ENCODE data around the gene ETFBKMT. TPM values are rescaled to one million over a fixed set of nuclear protein-coding genes. Genes with fewer than 3 reads are reported as not detected.
"Not testable (repeated sequence)": the region's sequence is repeated elsewhere in the genome, so short reads cannot be mapped to it uniquely, and the experiment has no call there.

The ETFBKMT gene
- total RNA-seq, 1 donor from 2014 or later = 0.83 TPM

GRCh38 chr12:31716998-31717397 is 57.5 kb downstream of the ETFBKMT start:
- intact Hi-C loops (cut with micrococcal nuclease) = not testable (repeated sequence)

- intact Hi-C loops (cut with micrococcal nuclease) = not testable (repeated sequence)
These were observed 59.2 kb downstream of the ETFBKMT start for GRCh38 chr12:31718542-31719198.

GRCh38 chr12:31722580-31722979 is 63.1 kb downstream of the ETFBKMT start:
- intact Hi-C loops (cut with micrococcal nuclease) = no loop called here

Other genes with a start within 250 kb of the ETFBKMT start
- gene DENND5B, start 68.6 kb upstream of the ETFBKMT start, total RNA-seq = 0.10 TPM in 2 replicates
- gene AMN1, start 69.3 kb downstream of the ETFBKMT start, total RNA-seq = 4.0 and 5.0 TPM in 2 replicates